GM13977 (cell line): Measurements from ENCODE around the gene NOL6.

Experiments
- DNase-seq: peaks from one replicate; pipeline ENCODE4 v3.0.0; 2012; ENCODE audit warnings: low spot score
- in situ Hi-C: fragments of 300-500 bp; cut with MboI; formaldehyde crosslinking; loops from one replicate; pipeline ENCODE4 v1.12.0; 2022; ENCODE audit warnings: low sequenced_read_pairs, low pct_unique_long_range_greater_than_20kb, mixed read lengths, inconsistent platforms; ENCODE audit not compliant: unreplicated experiment
- TF ChIP-seq, protein P1 (sequence below): IDR thresholded peaks from 2 replicates; pipeline ENCODE4 v1.5.1; 2012; ENCODE audit warnings: mild to moderate bottlenecking, control low read depth; ENCODE audit not compliant: insufficient read depth; ENCODE audit errors: extremely low read depth, missing control alignments

NOL6 gene

DNA sequence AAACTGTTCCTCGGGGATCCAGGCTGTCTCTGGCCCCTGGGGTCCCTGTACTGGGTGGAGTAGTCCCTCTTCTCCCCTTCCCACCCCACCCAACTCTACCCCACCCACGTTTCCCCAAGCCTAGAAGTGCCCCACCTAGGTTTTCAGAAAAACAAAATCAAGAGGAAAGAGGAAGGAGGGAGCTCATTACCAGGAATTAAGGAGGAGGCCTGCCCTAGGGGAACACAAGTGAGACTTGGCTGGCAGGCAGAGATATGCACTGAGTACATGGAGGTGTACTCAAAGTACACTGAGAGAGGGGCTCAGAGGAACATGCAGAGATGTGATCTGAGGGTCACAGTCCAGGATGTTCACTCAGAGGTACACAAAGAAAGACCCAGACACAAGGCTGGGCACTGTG, 36.5 kb downstream of the NOL6 start:
- TF ChIP-seq, protein P1, sequence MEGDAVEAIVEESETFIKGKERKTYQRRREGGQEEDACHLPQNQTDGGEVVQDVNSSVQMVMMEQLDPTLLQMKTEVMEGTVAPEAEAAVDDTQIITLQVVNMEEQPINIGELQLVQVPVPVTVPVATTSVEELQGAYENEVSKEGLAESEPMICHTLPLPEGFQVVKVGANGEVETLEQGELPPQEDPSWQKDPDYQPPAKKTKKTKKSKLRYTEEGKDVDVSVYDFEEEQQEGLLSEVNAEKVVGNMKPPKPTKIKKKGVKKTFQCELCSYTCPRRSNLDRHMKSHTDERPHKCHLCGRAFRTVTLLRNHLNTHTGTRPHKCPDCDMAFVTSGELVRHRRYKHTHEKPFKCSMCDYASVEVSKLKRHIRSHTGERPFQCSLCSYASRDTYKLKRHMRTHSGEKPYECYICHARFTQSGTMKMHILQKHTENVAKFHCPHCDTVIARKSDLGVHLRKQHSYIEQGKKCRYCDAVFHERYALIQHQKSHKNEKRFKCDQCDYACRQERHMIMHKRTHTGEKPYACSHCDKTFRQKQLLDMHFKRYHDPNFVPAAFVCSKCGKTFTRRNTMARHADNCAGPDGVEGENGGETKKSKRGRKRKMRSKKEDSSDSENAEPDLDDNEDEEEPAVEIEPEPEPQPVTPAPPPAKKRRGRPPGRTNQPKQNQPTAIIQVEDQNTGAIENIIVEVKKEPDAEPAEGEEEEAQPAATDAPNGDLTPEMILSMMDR = no peak
- in situ Hi-C loops = no loop called here
- no peak for DNase-seq

DNA sequence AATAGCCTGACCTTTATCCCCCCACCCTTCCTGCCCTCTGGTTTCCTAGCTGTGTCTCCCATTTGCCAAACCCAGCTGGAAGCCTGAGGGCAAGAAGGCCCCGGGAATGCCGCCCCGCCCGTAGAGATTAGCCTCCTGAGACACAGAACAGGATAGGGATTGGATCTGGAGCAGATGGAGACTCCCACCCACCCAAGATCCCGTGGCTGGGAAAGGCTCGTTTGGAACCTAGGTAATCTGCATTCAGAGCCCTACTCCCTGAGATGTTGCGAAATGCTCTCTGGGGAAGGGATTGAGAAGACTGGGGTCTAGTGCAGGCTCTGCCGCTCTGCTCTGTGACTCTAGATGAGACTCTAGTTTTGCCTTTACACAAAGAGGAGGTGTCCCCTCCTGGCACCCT, 37.3 kb downstream of the NOL6 start:
- TF ChIP-seq, protein P1 = no peak
- in situ Hi-C loops = no loop called here
- no peak for DNase-seq

DNA sequence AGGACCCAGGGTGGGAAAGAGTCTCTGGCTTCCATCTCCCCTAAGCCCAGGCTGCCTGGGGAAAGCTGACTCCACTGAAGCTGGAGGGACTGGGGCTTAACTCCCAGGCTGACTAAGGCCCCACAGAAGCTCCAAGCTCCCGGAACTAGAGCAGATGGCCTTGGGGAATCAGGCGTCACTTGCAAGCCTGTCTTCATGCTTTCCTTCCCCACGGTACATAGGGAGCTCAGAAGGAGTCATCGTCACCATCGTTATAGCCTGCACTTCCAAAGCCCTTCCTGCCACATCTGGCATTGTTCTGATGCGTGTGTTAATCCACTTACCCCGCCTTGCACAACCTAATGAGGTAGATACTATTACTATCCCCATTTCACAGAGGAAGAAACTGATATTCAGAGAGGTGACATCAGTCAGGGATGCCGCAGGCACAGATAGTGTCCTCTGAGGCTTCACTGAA, 37.9 kb downstream of the NOL6 start:
- TF ChIP-seq, protein P1 = no peak
- DNase-seq = no peak
- in situ Hi-C loops = no loop called here

GRCh38 chr9:33434317-33435105, 39.2 kb downstream of the NOL6 start:
- DNase-seq = no peak
- in situ Hi-C loops = no loop called here
- TF ChIP-seq, protein P1 = no peak

DNA sequence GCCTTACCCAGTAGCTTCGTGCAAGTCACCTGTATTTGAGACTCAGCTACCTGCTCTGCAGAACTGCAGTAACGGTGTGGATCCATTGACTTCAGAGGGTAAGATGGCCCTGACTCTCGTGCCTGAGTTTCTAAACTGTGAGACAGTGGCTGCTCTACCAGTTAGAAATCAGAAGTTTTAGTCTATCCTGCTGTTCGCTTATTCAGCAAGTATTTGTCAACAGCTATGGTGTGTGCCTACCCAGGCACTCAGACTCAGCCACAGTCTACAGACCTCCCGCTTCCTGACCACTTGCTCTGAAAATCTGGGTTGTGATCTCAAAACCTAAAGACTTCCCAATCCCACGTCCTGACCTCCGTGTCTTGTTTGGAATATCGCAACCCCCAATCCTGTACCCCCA, 39.9 kb downstream of the NOL6 start:
- TF ChIP-seq, protein P1 = no peak
- in situ Hi-C loops = no loop called here
- DNase-seq = no peak

DNA sequence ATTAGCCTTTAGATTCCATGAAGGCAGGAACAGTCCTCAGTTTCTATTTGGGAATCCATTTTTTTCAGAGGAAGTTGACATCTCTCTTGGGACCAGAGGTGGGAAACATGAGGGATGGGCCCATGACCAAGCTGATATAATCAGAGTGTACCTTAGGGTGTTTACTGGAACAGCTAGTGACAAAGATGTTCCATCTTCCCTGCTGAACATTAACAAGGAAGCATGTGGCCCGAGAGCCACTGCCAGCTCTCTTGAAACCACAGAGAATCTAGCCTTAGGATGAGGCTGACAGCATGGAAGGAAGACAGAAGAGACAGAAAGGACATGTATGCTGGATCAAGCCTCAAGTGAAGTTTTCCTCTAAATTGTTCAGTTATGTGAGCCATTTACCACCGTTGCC, 42.3 kb downstream of the NOL6 start:
- TF ChIP-seq, protein P1 = no peak
- in situ Hi-C loops = no loop called here
- no peak for DNase-seq
